Breast epithelium (tissue), 4 donors: ENCODE results near the gene MCOLN2. TPM values are rescaled to one million over a fixed set of nuclear protein-coding genes. Genes with fewer than 3 reads are reported as not detected.

ENCODE experiments used
- DNase-seq, 2 donors: peaks; one replicate each; pipeline ENCODE4 v3.0.0-alpha.2; 2019; ENCODE audit warnings: low spot score in 2 of 2
- H3K27ac ChIP-seq, 2 donors: fragments of 200-600 bp; sonication (generic) in 1 of 2; one replicate each; pipeline ENCODE4 v1.5.1; 2016 to 2019; ENCODE audit warnings: mild to moderate bottlenecking in 1 of 2
- H3K27me3 ChIP-seq, 2 donors: fragments of 200-600 bp; sonication (generic) in 1 of 2; one replicate each; pipeline versions ENCODE4 v1.5.1 to v1.6.0; 2017 to 2019; ENCODE audit warnings: control low read depth in 1 of 2, mild to moderate bottlenecking in 1 of 2
- H3K36me3 ChIP-seq: fragments of 200-600 bp; one replicate; pipeline ENCODE4 v1.5.1; 2019
- H3K4me1 ChIP-seq, 2 donors: fragments of 200-600 bp; sonication (generic); one replicate each; pipeline ENCODE4 v1.5.1; 2016 to 2019; ENCODE audit warnings: control low read depth in 1 of 2
- H3K4me3 ChIP-seq, 3 donors: fragments of 200-600 bp; sonication (generic); 1 replicate in 2 of 3; 2 replicates in 1 of 3; pipeline ENCODE4 v1.5.1; 2016 to 2019; ENCODE audit warnings: mild to moderate bottlenecking in 3 of 3, moderate library complexity in 2 of 3
- H3K9me3 ChIP-seq, 2 donors: fragments of 200-600 bp; sonication (generic) in 1 of 2; one replicate each; pipeline ENCODE4 v1.5.1; 2016 to 2019; ENCODE audit warnings: control low read depth in 1 of 2
- CTCF ChIP-seq, 3 donors: fragments of 450-650 bp; IDR thresholded peaks; one replicate each; pipeline ENCODE4 v1.5.1; 2016 to 2017; ENCODE audit warnings: antibody characterized with exemption in 3 of 3, mild to moderate bottlenecking in 3 of 3, moderate library complexity in 3 of 3
- POLR2A ChIP-seq: fragments of 450-650 bp; IDR thresholded peaks from one replicate; pipeline ENCODE4 v1.6.1; 2016; ENCODE audit warnings: antibody characterized with exemption, mild to moderate bottlenecking, moderate library complexity
- POLR2AphosphoS5 ChIP-seq, 3 donors: sonication (generic); formaldehyde crosslinking; IDR thresholded peaks; one replicate each; pipeline ENCODE4 v1.6.1; 2017; ENCODE audit warnings: antibody characterized with exemption in 3 of 3
- intact Hi-C: fragments of 100-400 bp; cut with DNase I; formaldehyde crosslinking; loops from one replicate; pipeline ENCODE4 v1.15.1; 2023; ENCODE audit warnings: low total_unique reads
- total RNA-seq, 3 donors: library from RNA; depleted of rRNA; stranded (reverse); fragments of >200 nt; gene quantifications; one replicate each; pipeline ENCODE4 v1.1.0, GENCODE V29; 2016

Gene MCOLN2
- 1 to 10 TPM in 2 of 3 donors, under 1 TPM in 1; 0.33 to 3.8 (median 1.6) TPM for total RNA-seq

GRCh38 chr1:84996846-84997666 is at the start of gene MCOLN2:
Gene MCOLN2 (minus strand): TSS chr1:84997113. CDS start chr1:84996872, 241 bp downstream.
- Histone ChIP-seq H3K4me1 (peaks cover 3 to 7% of the 10 kb centered on the region in 2 donors), H3K27ac (no peak within 1 kb of the TSS), H3K27me3 (peaks cover 2 to 13% of the 10 kb centered on the region in 2 donors), H3K4me3 (peak within 1 kb of the TSS; percentile 53 to 74 (median 61)), H3K9me3 (no peaks in the 10 kb centered on the region), H3K36me3 (no peaks in the 10 kb centered on the region)
- intact Hi-C loops = loop anchor here (5.0 kb wide), 1 partner anchor 1470 kb away; the partner anchor contains the start of gene CLCA1
- no peak for DNase-seq
- TF ChIP-seq CTCF (IDR thresholded peaks at IDR 0.05) = no peak

- TF ChIP-seq CTCF (IDR thresholded peaks at IDR 0.05) (no peak), POLR2AphosphoS5 (IDR thresholded peaks at IDR 0.05) (no peak), POLR2A (no peak)
- intact Hi-C loops = no loop called here
- Histone ChIP-seq H3K27ac (no peak overlapping the region), H3K4me1 (no peaks in the 10 kb centered on the region), H3K36me3 (no peaks in the 10 kb centered on the region), H3K27me3 (no peaks in the 10 kb centered on the region), H3K9me3 (no peaks in the 10 kb centered on the region), H3K4me3 (no peak overlapping the region)
- DNase-seq = no peak
Observed at GRCh38 chr1:85042413-85042812, 45.5 kb upstream of the MCOLN2 start.

- no peak for TF ChIP-seq CTCF (IDR thresholded peaks at IDR 0.05)
- TF ChIP-seq POLR2A = no peak
- intact Hi-C loops = no loop called here
- Histone ChIP-seq H3K36me3 (no peaks in the 10 kb centered on the region), H3K4me3 (no peak overlapping the region), H3K27me3 (no peaks in the 10 kb centered on the region), H3K9me3 (no peaks in the 10 kb centered on the region), H3K27ac (no peak overlapping the region), H3K4me1 (no peaks in the 10 kb centered on the region)
- no peak for DNase-seq
Observed at GRCh38 chr1:85041793-85042192, 44.9 kb upstream of the MCOLN2 start.

- no peak for TF ChIP-seq POLR2AphosphoS5 (IDR thresholded peaks at IDR 0.05)
- TF ChIP-seq POLR2A = no peak
- no peak for TF ChIP-seq CTCF (IDR thresholded peaks at IDR 0.05)
- H3K36me3 ChIP-seq = no peaks in the 10 kb centered on the region
- H3K27me3 ChIP-seq = no peaks in the 10 kb centered on the region
- no peak overlapping the region for H3K4me3 ChIP-seq
- no peaks in the 10 kb centered on the region for H3K4me1 ChIP-seq
- intact Hi-C loops = no loop called here
- DNase-seq = no peak
- no peaks in the 10 kb centered on the region for H3K9me3 ChIP-seq
- H3K27ac ChIP-seq = no peak overlapping the region
Observed at GRCh38 chr1:85033221-85033620, 36.3 kb upstream of the MCOLN2 start.

- H3K36me3 ChIP-seq = no peaks in the 10 kb centered on the region
- intact Hi-C loops = no loop called here
- TF ChIP-seq CTCF (IDR thresholded peaks at IDR 0.05) (no peak), POLR2A (no peak), POLR2AphosphoS5 (IDR thresholded peaks at IDR 0.05) (no peak)
- H3K27ac ChIP-seq = no peak overlapping the region
- H3K4me1 ChIP-seq = no peaks in the 10 kb centered on the region
- no peak for DNase-seq
- no peak overlapping the region for H3K4me3 ChIP-seq
- no peaks in the 10 kb centered on the region for H3K27me3 ChIP-seq
- no peaks in the 10 kb centered on the region for H3K9me3 ChIP-seq
Observed at GRCh38 chr1:85030536-85030935, 33.6 kb upstream of the MCOLN2 start.
